Fibroblast of the conjunctiva (primary cell): Measurements from ENCODE around the gene PAM.
A peak's percentile ranks its signal among the peaks of the same experiment; 100 is the strongest.

Experiments
- DNase-seq: peaks from one replicate; pipeline ENCODE4 v3.0.0-alpha.2; 2010; ENCODE audit warnings: low read depth

The PAM gene

GRCh38 chr5:102813740-102814139 lies 58.6 kb downstream of the PAM start:
- no peak for DNase-seq

- no peak for DNase-seq
Observed at GRCh38 chr5:102815084-102815483, 60.0 kb downstream of the PAM start.

GRCh38 chr5:102815540-102816332 lies 60.6 kb downstream of the PAM start:
- no peak for DNase-seq

GRCh38 chr5:102818345-102818744 lies 63.2 kb downstream of the PAM start:
- no peak for DNase-seq

GRCh38 chr5:102818934-102819333 lies 63.8 kb downstream of the PAM start:
- DNase-seq, result no peak

- DNase-seq, result no peak
Observed at GRCh38 chr5:102819634-102820033, 64.5 kb downstream of the PAM start.

- DNase-seq, result no peak
Observed at GRCh38 chr5:102823441-102823874, 68.4 kb downstream of the PAM start.

GRCh38 chr5:102826629-102827028 lies 71.5 kb downstream of the PAM start:
- no peak for DNase-seq

- DNase-seq, result no peak
Observed at GRCh38 chr5:102830241-102830640, 75.1 kb downstream of the PAM start.

- DNase-seq, result no peak
Observed at GRCh38 chr5:102832445-102832844, 77.3 kb downstream of the PAM start.

GRCh38 chr5:102833146-102833545 lies 78.0 kb downstream of the PAM start:
- DNase-seq, result no peak

- DNase-seq, result no peak
Observed at GRCh38 chr5:102834438-102834964, 79.4 kb downstream of the PAM start.

GRCh38 chr5:102835717-102836116 lies 80.6 kb downstream of the PAM start:
- DNase-seq, result no peak

- DNase-seq, result no peak
Observed at GRCh38 chr5:102841021-102841420, 85.9 kb downstream of the PAM start.

- DNase-seq, result peak; percentile 53
Observed at GRCh38 chr5:102843997-102844396, 88.9 kb downstream of the PAM start.

- no peak for DNase-seq
Observed at GRCh38 chr5:102845041-102845440, 89.9 kb downstream of the PAM start.

GRCh38 chr5:102850503-102850902 lies 95.4 kb downstream of the PAM start:
- DNase-seq, result no peak

- DNase-seq, result peak; percentile 33
Observed at GRCh38 chr5:102853680-102854079, 98.6 kb downstream of the PAM start.

GRCh38 chr5:102855681-102856388 lies 100.7 kb downstream of the PAM start:
- no peak for DNase-seq

- DNase-seq, result peak; percentile 67
Observed at GRCh38 chr5:102856389-102856777, 101.3 kb downstream of the PAM start.

GRCh38 chr5:102857076-102857818 lies 102.1 kb downstream of the PAM start:
- peak; percentile 27 for DNase-seq

GRCh38 chr5:102858221-102858620 lies 103.1 kb downstream of the PAM start:
- DNase-seq, result no peak

- no peak for DNase-seq
Observed at GRCh38 chr5:102858808-102859207, 103.7 kb downstream of the PAM start.
